ENCODE data around the gene SHISA9. TPM values are rescaled to one million over a fixed set of nuclear protein-coding genes. Genes with fewer than 3 reads are reported as not detected.

SHISA9 gene
- total and polyA plus RNA-seq, 2 of the 4 experiments (the other 2 are of a cell fraction): under 0.01 TPM; not detected in 1

DNA sequence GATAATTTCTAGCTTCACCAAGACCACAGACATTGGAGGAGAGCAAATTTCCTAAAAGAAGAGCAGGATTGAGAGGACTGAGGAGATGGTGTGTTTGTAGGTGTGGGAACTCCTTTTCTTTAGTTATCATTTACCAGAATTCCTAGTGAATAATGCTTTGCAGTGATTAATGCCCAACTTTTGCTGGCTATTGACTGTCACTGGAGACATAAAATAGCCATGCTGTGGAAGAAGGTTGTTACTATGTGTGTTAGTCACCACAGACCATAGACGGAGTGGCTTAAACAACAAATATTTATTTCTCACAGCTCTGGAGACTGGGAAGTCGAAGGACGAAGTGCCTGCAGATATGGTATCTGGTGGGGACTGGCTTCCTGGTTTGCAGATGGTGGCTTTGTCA is 179.1 kb downstream of the SHISA9 start:
- ChIA-PET POLR2A (ENCODE audit: unreplicated experiment) (no interaction called here), CTCF (no interaction called here)
- Histone ChIP-seq H2AK9ac (replicated peaks; ENCODE audit: low read depth, low read length, poor library complexity) (no peak overlapping the region), H3K23ac (ENCODE audit: low read depth, low read length) (no peak overlapping the region), H3K18ac (ENCODE audit: low read depth, low read length) (no peak overlapping the region), H2BK20ac (ENCODE audit: low read depth, low read length) (no peak overlapping the region), H3K14ac (replicated peaks; ENCODE audit: low read depth, low read length) (no peak overlapping the region), H2AFZ (replicated peaks; ENCODE audit: low read length, poor library complexity) (no peak overlapping the region), H2BK15ac (ENCODE audit: low read depth, low read length) (no peak overlapping the region), H4K91ac (ENCODE audit: insufficient read depth, low read depth, low read length) (no peak overlapping the region), H4K8ac (ENCODE audit: low read depth in 2 of 2, low read length in 2 of 2) (no peak overlapping the region), H3K9me1 (ENCODE audit: insufficient read depth, low read length) (no peaks in the 10 kb centered on the region), H3K4me2 (ENCODE audit: low read depth, low read length) (no peak overlapping the region), H3K79me1 (ENCODE audit: low read depth in 1 of 2, low read length in 2 of 2) (no peaks in the 10 kb centered on the region), H4K20me1 (ENCODE audit: insufficient read depth, low read length) (no peaks in the 10 kb centered on the region), H3K4ac (ENCODE audit: low read depth, low read length) (no peak overlapping the region), H3K36me3 (ENCODE audit: control insufficient read depth, insufficient read depth, low read length) (no peaks in the 10 kb centered on the region), H3K56ac (ENCODE audit: extremely low read depth, insufficient read depth, low read length) (no peak overlapping the region), H3K4me1 (ENCODE audit: control insufficient read depth, insufficient read depth, low read length) (no peaks in the 10 kb centered on the region), H3K27ac (ENCODE audit: insufficient read depth, low read length) (no peak overlapping the region), H3K4me3 (ENCODE audit: insufficient read depth, low read depth, low read length) (no peak overlapping the region), H3K27me3 (ENCODE audit: control insufficient read depth, insufficient read depth, low read length) (no peaks in the 10 kb centered on the region), H2AK5ac (ENCODE audit: low read depth, low read length) (no peak overlapping the region), H3K9me3 (ENCODE audit: control insufficient read depth, insufficient read depth, low read length) (peaks cover 23% of the 10 kb centered on the region), H2BK120ac (ENCODE audit: low read depth, low read length) (no peak overlapping the region), H3K9ac (ENCODE audit: low read depth, low read length) (no peak overlapping the region), H2BK5ac (ENCODE audit: low read depth, low read length, poor library complexity, severe bottlenecking) (no peak overlapping the region), H4K5ac (ENCODE audit: low read depth, low read length) (no peak overlapping the region)
- dilution Hi-C loops (cut with HindIII; ENCODE audit: low sequenced_read_pairs, unreplicated experiment) (no loop called here), in situ Hi-C loops (cut with MboI; ENCODE audit: low sequenced_read_pairs) (no loop called here), intact Hi-C loops (cut with micrococcal nuclease) (no loop called here)
- WGBS, 2 experiments (ENCODE audit: extremely low coverage in 2 of 2, insufficient read length in 1 of 2): no CpG with 5 or more reads among the region's 3 CpGs
- no peak for DNase-seq
- BruUV-seq (replicated peaks): no TSS peak
- TF ChIP-seq MAFK (IDR thresholded peaks at IDR 0.05; ENCODE audit: low read depth, low read length): no peak
- no peak for TF ChIP-seq RAD21 (IDR thresholded peaks at IDR 0.05; ENCODE audit: low read length)
- TF ChIP-seq FOS (IDR thresholded peaks at IDR 0.05; ENCODE audit: low read depth, low read length): no peak
- no peak for TF ChIP-seq MXI1 (IDR thresholded peaks at IDR 0.05; ENCODE audit: borderline replicate concordance, low read depth, low read length)
- TF ChIP-seq, protein P1, sequence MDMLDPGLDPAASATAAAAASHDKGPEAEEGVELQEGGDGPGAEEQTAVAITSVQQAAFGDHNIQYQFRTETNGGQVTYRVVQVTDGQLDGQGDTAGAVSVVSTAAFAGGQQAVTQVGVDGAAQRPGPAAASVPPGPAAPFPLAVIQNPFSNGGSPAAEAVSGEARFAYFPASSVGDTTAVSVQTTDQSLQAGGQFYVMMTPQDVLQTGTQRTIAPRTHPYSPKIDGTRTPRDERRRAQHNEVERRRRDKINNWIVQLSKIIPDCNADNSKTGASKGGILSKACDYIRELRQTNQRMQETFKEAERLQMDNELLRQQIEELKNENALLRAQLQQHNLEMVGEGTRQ (IDR thresholded peaks at IDR 0.05; ENCODE audit: low read depth, low read length): no peak
- no peak for TF ChIP-seq RFX5 (IDR thresholded peaks at IDR 0.05; ENCODE audit: low read depth, low read length)
- TF ChIP-seq NFE2L2 (IDR thresholded peaks at IDR 0.05; ENCODE audit: low read depth, low read length): no peak
- TF ChIP-seq MAZ (IDR thresholded peaks at IDR 0.05; ENCODE audit: borderline replicate concordance, low read depth, low read length): no peak
- TF ChIP-seq, protein P2, sequence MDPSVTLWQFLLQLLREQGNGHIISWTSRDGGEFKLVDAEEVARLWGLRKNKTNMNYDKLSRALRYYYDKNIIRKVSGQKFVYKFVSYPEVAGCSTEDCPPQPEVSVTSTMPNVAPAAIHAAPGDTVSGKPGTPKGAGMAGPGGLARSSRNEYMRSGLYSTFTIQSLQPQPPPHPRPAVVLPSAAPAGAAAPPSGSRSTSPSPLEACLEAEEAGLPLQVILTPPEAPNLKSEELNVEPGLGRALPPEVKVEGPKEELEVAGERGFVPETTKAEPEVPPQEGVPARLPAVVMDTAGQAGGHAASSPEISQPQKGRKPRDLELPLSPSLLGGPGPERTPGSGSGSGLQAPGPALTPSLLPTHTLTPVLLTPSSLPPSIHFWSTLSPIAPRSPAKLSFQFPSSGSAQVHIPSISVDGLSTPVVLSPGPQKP (IDR thresholded peaks at IDR 0.05; ENCODE audit: borderline replicate concordance, low read depth, low read length): no peak
- TF ChIP-seq, protein P3, sequence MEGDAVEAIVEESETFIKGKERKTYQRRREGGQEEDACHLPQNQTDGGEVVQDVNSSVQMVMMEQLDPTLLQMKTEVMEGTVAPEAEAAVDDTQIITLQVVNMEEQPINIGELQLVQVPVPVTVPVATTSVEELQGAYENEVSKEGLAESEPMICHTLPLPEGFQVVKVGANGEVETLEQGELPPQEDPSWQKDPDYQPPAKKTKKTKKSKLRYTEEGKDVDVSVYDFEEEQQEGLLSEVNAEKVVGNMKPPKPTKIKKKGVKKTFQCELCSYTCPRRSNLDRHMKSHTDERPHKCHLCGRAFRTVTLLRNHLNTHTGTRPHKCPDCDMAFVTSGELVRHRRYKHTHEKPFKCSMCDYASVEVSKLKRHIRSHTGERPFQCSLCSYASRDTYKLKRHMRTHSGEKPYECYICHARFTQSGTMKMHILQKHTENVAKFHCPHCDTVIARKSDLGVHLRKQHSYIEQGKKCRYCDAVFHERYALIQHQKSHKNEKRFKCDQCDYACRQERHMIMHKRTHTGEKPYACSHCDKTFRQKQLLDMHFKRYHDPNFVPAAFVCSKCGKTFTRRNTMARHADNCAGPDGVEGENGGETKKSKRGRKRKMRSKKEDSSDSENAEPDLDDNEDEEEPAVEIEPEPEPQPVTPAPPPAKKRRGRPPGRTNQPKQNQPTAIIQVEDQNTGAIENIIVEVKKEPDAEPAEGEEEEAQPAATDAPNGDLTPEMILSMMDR (conservative IDR thresholded peaks at IDR 0.05; ENCODE audit: low read depth, low read length): no peak
- no peak for TF ChIP-seq SMC3 (IDR thresholded peaks at IDR 0.05; ENCODE audit: low read depth, low read length)
- TF ChIP-seq POLR2A (IDR thresholded peaks at IDR 0.05; ENCODE audit: low read depth, low read length): no peak
- TF ChIP-seq RCOR1 (IDR thresholded peaks at IDR 0.05; ENCODE audit: insufficient replicate concordance, low read length): no peak
- no peak for ATAC-seq (ENCODE audit: low read depth)
